Ureter (tissue), 1 donor: ENCODE measurements around the gene RGN. TPM values are rescaled to one million over a fixed set of nuclear protein-coding genes. Genes with fewer than 3 reads are reported as not detected.
A peak's percentile ranks its signal among the peaks of the same experiment; 100 is the strongest.
"Not testable (repeated sequence)": the region's sequence is repeated elsewhere in the genome, so short reads cannot be mapped to it uniquely, and the experiment has no call there.

Experiments used
- DNase-seq: peaks from one replicate; pipeline ENCODE4 v3.0.0-alpha.2; 2020; ENCODE audit warnings: low spot score
- total RNA-seq: library from RNA; stranded (reverse); gene quantifications from one replicate; pipeline ENCODE4 v1.2.4, GENCODE V29; 2023
- donor health status: DM: yes; HTN: yes; CAD: no.

Gene RGN
- total RNA-seq, 1 donor from 2014 or later = 7.0 TPM

GRCh38 chrX:47116551-47117110 lies 38.4 kb downstream of the RGN start:
- not testable (repeated sequence) for DNase-seq

GRCh38 chrX:47124466-47124865 lies 46.2 kb downstream of the RGN start:
- DNase-seq = not testable (repeated sequence)

- DNase-seq = peak; percentile 95
These were observed 51.1 kb downstream of the RGN start for GRCh38 chrX:47129157-47129898.

- no peak for DNase-seq
These were observed 51.7 kb downstream of the RGN start for GRCh38 chrX:47129899-47130358.

- DNase-seq = no peak
These were observed 55.2 kb downstream of the RGN start for GRCh38 chrX:47133493-47133892.

- DNase-seq = not testable (repeated sequence)
These were observed 57.4 kb downstream of the RGN start for GRCh38 chrX:47135650-47136049.

- no peak for DNase-seq
These were observed 59.9 kb downstream of the RGN start for GRCh38 chrX:47138171-47138570.

Other genes with a start within 250 kb of the RGN start
- gene RP2, start 241.4 kb upstream of the RGN start, total RNA-seq = 6.7 TPM
- 11.4 TPM for gene JADE3, start 166.0 kb upstream of the RGN start, total RNA-seq
- gene NDUFB11, start 66.3 kb downstream of the RGN start, total RNA-seq = 77.2 TPM
- 38.5 TPM for gene RBM10, start 66.8 kb downstream of the RGN start, total RNA-seq
- 193 TPM for gene UBA1, start 115.4 kb downstream of the RGN start, total RNA-seq
- 85.4 TPM for gene CDK16, start 140.2 kb downstream of the RGN start, total RNA-seq
- 108 TPM for gene USP11, start 154.6 kb downstream of the RGN start, total RNA-seq